Measurements from ENCODE around the gene CCDC175. TPM values are rescaled to one million over a fixed set of nuclear protein-coding genes. Genes with fewer than 3 reads are reported as not detected.

CCDC175 gene
- total RNA-seq, 2 donors from 2014 or later: not detected

DNA sequence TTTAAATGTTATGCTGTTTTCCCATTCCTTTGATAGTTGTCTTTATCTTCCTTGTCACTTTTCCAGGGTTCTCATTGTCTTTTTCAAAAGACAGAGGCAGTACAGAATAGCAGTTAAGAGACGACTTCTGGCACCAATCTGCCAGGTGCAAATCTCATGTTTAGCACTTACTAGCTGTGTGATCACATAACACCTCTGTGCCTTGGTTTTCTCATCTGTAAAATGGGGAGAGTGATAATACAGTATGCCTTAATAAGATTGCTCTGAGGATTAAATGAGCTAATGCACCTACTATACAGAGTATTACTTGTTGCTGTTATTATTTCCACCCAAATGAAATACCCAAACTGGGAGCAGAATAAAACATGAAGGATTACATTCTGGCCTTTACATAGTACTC is 116.2 kb downstream of the CCDC175 start:
- H3K36me3 Mint-ChIP-seq: peaks cover 18% of the 10 kb centered on the region
- DNase-seq (ENCODE audit: low spot score): no peak
- peaks cover 0 to 4% of the 10 kb centered on the region in 2 donors for H3K4me1 Mint-ChIP-seq (ENCODE audit: low read depth in 2 of 2)
- no peaks in the 10 kb centered on the region for H3K9me3 Mint-ChIP-seq
- no peak overlapping the region for H3K27ac Mint-ChIP-seq
- no peak for ATAC-seq
- no peak overlapping the region for H3K4me3 Mint-ChIP-seq
- H3K27me3 Mint-ChIP-seq: peaks cover 0 to 4% of the 10 kb centered on the region in 2 donors

DNA sequence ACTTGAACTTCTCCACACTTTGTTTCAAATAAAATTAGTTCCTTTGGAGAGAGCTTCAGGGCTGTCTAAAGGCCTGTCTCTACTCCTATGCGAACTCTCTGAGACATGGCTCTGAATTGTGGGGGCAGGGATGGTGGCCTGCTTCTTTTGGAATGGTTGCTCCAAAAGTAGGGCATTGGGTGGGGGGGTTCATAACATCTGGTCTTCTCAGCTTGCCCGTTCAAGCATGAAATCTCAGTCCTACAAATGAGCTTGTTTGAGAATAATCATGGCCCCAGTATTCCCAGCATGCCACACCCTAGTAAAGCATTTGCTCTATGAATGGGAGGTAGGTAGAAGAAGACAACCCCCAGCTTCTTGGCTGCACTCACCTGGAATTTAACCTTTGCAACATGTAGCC is 118.1 kb downstream of the CCDC175 start:
- DNase-seq (ENCODE audit: low spot score): no peak
- Mint-ChIP-seq H3K4me1 (ENCODE audit: low read depth in 2 of 2) (no peaks in the 10 kb centered on the region), H3K27me3 (peaks cover 0 to 4% of the 10 kb centered on the region in 2 donors), H3K27ac (no peak overlapping the region), H3K4me3 (no peak overlapping the region), H3K36me3 (peaks cover 18% of the 10 kb centered on the region), H3K9me3 (no peaks in the 10 kb centered on the region)
- no peak for ATAC-seq

DNA sequence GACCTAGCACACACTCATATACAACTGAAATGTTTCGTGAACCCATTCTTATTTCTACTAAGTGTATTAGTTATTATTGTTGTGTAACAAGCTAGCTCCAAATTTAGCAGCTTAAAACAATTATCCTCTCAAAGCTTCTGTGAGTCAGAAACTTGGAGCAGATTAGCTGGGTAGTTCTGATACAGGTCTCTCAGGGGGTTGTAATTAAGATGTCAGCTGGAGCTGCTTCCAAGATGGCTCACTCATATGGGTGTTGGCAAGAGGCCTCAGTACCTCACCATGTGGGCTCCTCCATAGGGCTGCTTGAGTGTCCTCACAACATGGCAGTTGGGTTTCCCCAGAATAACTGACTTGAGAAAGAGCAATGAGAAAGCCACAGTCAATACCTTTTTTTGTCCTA is 121.2 kb downstream of the CCDC175 start:
- H3K4me1 Mint-ChIP-seq (ENCODE audit: low read depth in 2 of 2): no peaks in the 10 kb centered on the region
- H3K27ac Mint-ChIP-seq: no peak overlapping the region
- ATAC-seq (no peak), DNase-seq (ENCODE audit: low spot score) (no peak)
- no peak overlapping the region for H3K4me3 Mint-ChIP-seq
- peaks cover 13% of the 10 kb centered on the region for H3K36me3 Mint-ChIP-seq
- no peaks in the 10 kb centered on the region for H3K27me3 Mint-ChIP-seq
- no peaks in the 10 kb centered on the region for H3K9me3 Mint-ChIP-seq

Other genes with a start within 250 kb of the CCDC175 start
- 1 to 10 TPM in 1 of 2 donors, under 1 TPM in 1; 0.83 to 3.8 TPM for gene GPR135, start 111.4 kb downstream of the CCDC175 start, total RNA-seq
- 10 to 100 TPM in 1 of 2 donors, 1 to 10 TPM in 1; 6.5 to 17.4 TPM for gene L3HYPDH, start 92.4 kb downstream of the CCDC175 start, total RNA-seq
- gene JKAMP, start 92.3 kb downstream of the CCDC175 start, total RNA-seq: 10 to 100 TPM; 24.7 to 38.2 TPM

All from natural killer cell treated with Interleukin-12 subunit alpha and Interleukin-12 subunit beta and Interleukin-15 and Interleukin-18, amount 100 ng/mL, for 72 hours (primary cell).